Hepatic stellate cell (primary cell): Measurements from ENCODE around the gene CCDC154.
"Not testable (repeated sequence)": the region's sequence is repeated elsewhere in the genome, so short reads cannot be mapped to it uniquely, and the experiment has no call there.

Experiments
- DNase-seq: peaks from one replicate; pipeline ENCODE4 v3.0.0; 2011; ENCODE audit warnings: low spot score

The CCDC154 gene, protein sequence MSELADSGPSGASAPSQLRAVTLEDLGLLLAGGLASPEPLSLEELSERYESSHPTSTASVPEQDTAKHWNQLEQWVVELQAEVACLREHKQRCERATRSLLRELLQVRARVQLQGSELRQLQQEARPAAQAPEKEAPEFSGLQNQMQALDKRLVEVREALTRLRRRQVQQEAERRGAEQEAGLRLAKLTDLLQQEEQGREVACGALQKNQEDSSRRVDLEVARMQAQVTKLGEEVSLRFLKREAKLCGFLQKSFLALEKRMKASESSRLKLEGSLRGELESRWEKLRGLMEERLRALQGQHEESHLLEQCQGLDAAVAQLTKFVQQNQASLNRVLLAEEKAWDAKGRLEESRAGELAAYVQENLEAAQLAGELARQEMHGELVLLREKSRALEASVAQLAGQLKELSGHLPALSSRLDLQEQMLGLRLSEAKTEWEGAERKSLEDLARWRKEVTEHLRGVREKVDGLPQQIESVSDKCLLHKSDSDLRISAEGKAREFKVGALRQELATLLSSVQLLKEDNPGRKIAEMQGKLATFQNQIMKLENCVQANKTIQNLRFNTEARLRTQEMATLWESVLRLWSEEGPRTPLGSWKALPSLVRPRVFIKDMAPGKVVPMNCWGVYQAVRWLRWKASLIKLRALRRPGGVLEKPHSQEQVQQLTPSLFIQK

GRCh38 chr16:1443980-1444729, at the start of gene CCDC154:
Gene CCDC154, minus strand, starts transcription at chr16:1444556. Its CDS starts 234 bp downstream, at chr16:1444322.
- no peak for DNase-seq

DNA sequence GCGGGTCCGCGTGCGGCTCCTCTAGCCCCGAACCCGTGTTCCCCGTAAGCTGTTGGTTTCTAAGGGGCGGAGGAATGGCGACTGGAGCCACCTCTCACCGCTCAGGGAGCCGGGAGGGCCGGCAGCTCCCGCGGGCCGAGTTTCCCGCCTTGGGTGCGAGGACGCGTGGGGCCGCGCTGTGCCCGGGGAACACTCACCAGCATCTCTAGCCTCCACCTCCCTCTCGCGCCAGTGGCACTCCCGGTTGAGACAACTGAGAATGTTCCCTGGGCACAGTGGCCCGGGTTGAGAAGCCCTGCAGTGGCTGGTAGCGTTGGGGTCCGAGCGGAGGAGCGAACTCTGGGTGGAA, 49.4 kb upstream of the CCDC154 start:
- DNase-seq = peak; percentile 55

DNA sequence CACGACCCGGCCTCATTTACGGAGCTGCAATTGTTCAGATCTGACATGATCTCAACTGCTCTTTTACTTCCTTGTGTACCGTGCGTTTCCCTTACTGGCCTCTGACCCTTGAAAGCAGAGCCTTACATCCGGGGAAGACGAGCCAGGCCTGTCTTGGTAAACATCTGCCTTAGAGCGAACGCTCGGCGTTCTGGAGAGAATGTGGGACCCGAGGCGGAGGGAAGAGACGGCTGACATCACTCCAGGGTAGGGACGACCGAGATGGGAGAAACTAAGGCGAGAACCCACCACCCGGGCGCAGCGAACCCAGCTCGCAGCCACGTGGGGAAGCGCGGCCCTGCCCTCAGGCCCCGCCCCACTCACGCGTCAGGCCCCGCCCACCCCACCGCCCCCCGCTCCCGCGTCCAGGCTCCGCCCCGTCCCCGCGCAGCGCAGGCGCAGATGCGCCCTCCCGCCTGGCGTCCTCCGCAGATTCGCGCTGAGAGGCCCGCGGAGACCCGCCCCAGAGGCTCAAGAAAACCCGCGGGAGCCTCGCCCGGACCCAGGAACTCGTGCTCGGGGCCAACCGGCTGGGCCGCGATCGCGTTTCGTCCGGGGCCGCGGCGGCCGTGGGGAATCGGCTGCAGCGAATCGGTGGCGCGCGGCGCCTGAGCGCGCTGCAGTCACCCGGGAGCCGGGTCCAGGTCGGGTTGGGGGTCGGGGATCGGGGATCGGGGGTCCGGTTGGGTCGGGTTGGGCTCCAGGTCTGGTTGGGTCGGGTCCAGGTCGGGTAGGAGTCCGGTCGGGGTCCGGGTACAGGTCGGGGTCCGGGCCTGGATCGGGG, 48.8 kb upstream of the CCDC154 start, which contains the start of gene TELO2:
TELO2 (plus strand) TSS at position 438 of the 823 bp plus-strand sequence. CDS start 922 bp downstream, outside the sequence.
- peak; percentile 96 for DNase-seq

- no peak for DNase-seq
Measured at GRCh38 chr16:1492082-1492922, 47.9 kb upstream of the CCDC154 start.

GRCh38 chr16:1491327-1491726, 47.0 kb upstream of the CCDC154 start:
- no peak for DNase-seq

DNA sequence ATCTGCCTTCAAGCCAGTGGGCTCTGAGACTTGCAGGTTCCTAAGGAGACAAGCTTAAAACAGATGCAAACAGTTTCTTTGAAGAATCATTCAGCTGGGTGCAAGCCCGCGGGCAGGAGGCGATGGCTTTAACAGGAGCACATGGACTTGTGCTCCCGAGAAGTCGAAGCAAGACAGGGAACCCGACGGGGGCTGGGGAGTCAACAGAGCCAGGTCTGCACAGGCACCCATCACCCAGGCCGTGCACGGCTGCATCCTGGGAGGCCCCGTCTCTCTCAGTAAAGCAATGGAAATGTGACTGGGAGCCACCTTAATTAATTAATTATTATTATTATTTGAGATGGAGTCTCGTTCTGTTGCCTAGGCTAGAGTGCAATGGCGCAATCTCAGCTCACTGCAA, 44.7 kb upstream of the CCDC154 start:
- DNase-seq = no peak

DNA sequence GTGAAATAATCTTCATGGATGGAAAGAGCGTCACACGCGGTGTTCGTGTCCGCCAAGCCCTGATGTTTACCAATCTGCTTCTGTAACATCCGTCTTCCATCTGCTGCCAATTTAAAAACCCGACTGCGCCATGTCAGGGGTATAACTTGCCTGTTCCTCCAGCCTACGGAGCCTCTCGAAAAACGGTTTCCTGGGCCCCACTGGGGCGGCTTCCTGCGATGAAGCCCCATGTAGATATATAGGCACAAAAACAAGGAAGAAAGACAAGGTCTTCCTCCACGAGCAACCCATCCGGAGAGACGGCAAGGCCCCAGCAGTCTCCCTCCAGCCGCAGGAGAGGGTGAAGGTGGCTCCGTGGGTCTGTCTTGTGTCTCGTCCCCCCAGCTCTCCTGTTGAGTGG, 44.3 kb upstream of the CCDC154 start, which contains the start of gene PTX4:
PTX4 (minus strand) TSS at position 326 of the 400 bp plus-strand sequence; CDS start at position 291, 35 bp downstream.
- DNase-seq = no peak

DNA sequence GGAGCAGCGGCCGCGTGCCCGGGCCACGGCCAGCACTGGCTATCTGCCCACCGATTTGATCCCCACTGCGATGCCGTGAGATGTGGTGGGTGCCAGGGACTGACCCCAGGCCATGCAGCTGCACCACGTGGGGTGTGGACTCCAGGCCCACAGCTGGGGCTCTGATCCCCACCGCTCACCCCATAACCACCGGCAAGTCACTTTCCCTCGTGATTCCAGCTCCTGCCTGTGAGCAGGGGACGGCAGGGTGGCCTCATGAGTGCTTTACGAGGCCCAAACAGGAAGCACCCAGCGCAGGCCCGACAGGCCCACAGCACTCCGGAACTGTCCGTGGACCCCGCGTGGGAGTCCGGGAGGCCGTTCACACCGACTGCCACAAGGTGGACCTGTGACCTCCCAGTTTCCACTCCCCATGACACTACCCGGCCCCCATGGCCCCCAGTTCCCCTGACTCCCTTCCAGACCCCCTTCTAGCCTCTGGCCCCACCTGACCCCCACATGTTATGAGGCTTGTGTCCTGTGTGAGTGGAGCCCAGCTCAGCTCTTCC, 43.8 kb upstream of the CCDC154 start:
- no peak for DNase-seq

- DNase-seq = no peak
Measured at GRCh38 chr16:1487395-1488053, 43.2 kb upstream of the CCDC154 start.

DNA sequence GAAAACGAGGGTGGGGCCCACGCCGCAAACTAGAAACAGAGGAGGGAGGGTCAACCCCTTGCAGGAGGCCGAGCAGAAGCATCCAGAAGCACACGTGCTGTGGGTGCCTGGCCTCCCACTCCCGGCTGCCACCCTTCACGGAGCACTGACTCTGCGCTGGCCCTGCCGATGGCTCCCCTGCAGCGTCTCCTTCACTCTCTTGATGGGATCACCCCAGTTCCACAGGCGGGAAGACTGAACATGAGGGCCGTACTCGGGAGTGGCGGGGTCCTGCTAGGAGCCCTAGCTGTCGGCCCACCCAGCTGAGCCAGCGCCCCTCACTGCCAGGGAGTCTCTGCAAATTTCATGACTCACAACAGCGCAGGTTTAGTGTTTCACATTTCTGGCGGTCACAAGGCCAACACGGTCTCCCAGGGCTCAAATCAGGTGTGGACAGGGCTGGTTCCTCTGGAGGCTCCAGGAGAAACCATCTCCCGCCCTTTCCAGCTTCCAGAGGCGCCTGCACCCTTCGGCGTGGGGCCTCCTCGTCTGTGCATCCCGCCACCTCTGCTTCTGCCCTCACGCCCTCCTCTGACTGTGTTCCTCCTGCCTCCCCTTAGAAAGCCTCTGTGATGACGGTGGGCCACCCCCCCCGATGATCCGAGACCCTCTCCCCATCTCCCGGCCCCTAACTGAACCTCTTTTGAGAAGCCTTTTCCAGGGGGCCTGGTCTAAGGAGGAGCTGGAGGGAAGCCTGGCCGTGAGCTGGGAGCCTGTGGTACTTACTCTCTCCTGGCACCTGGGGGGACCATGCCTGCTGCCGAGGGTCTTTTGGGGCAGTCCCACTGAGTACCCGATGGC, 42.4 kb upstream of the CCDC154 start:
- no peak for DNase-seq

GRCh38 chr16:1485847-1486496, 41.6 kb upstream of the CCDC154 start:
- DNase-seq = no peak

DNA sequence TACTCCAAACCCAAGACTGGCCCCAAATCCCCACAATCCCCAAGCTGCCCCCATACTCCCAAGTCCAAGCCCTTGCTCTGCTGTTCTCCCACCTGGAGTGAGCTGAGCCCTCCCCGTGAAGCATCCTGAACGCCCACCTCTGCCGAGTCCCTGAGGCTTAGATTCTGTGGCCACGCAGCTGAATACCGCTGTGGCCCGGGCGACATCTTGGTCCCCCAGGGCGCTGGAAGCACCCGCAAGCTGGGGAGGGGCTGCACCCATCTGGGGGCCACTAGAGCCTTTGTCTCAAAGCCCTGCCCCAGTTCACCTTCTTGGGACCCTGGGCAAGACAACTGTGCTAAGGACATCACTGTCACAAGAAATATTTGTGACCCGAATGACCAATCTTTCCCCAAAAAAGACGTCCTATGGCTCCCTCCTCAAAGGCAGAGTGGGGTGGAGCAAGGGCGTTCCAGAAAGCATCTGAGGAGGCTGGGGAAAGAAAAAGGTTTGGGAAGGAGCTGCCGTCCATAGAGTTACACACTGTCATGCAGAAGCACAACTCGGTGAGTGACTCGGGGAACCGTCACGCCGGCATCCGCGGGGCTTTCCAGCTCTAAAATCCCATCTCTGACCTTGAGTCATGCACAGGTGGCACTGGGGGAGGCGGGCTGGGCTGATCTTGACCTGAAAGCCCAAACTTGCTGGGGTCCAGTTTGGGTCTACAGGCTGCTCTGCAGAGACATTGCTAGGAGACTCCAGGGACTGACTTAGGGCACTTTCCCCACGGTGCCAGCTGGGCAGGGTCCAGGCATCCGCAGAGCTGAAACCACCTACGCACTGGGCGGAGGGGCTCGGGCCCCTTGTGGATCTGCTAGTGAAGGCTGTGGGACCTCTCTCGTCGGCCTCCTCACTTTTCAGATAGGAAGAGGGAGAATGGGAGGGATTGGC, 37.8 kb upstream of the CCDC154 start:
- peak; percentile 27 for DNase-seq

DNA sequence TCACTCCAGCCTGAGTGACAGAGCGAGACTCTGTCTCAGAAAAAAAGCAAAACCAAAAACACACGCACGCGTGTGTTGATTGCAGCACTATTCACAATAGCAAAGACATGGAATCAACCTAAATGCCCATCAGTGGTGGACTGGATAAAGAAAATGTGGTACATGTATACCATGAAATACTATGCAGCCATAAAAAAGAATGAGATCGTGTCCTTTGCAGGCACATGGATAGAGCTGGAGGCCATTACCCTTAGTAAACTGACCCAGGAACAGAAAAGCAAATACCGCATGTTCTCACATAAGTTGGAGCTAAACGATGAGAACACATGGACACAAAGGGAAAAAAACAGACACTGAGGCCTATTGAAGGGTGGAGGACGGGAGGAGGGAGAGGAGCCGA, 34.6 kb upstream of the CCDC154 start:
- DNase-seq = not testable (repeated sequence)

DNA sequence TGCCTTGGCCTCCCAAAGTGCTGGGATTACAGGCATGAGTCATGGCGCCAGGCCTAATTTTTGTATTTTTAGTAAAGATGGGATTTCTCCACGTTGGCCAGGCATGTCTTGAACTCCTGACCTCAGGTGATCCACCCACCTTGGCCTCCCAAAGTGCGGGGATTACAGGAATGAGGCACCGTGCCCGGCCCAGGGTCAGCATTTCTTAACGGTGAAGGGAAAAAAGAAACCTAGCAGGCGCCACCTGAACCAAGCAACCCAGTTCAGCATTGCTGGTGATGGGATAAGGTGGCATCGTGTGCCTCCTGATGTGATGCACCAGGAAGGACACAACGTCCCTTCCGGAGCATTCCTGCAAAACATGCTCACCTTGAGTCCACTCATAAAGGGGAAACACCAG, 32.7 kb upstream of the CCDC154 start:
- no peak for DNase-seq

DNA sequence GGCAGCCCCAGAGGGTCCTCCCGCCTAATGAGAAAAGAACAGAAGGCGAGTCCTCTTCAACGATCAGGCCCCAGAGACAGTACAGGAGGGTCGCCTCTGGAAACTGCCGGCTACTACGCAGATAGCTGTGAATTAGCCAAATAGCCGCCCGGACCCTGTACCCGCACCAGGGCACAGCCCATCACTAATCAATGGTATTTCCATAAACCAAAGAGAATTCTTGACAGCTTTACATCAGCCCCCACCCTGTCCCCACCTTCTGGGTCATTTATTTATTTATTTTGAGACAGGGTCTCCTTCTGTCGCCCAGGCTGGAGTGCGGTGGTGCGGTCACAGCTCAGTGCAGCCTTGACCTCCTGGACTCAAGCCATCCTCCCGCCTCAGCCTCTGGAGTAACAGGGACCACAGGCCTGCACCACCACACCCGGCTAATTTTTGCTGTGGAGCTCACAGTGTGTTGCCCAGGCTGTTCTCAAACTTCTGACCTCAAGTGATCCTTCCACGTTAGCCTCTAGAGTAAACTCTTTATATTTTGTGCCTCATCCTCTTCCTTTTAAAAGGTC, 31.3 kb upstream of the CCDC154 start:
- no peak for DNase-seq

- peak; percentile 97 for DNase-seq
Measured at GRCh38 chr16:1474796-1475551, 30.6 kb upstream of the CCDC154 start, which contains the start of gene CLCN7. Gene CLCN7, minus strand, starts transcription at chr16:1475028. Its CDS starts 54 bp downstream, at chr16:1474974.
